ENCODE measurements around the gene SNTG2.

Gene SNTG2

DNA sequence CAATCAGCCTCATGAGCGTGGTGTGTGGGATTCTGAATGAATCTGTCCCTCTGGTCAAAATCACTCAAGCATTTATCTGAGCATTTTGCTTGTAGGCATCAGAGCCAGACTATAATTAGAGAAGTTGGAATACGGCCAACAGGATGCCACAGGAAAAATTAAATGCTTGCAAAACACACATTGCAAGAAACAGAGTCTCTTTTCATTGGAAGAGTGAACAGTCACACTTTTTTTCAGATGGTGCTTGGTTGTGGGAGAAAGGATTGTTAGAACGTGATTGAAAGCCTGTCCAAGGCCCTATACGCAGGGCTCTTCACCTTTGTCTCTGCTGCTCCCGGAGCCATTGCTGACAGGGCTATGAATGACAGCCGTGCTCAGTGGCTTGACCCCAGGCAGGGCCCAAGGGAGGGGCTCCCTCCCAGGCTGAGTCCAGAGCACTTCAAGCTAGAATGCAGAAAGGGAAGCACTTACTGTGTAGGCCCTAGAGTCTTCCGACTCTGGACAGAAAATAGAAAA, 59.8 kb downstream of the SNTG2 start:
- no peak for DNase-seq

DNA sequence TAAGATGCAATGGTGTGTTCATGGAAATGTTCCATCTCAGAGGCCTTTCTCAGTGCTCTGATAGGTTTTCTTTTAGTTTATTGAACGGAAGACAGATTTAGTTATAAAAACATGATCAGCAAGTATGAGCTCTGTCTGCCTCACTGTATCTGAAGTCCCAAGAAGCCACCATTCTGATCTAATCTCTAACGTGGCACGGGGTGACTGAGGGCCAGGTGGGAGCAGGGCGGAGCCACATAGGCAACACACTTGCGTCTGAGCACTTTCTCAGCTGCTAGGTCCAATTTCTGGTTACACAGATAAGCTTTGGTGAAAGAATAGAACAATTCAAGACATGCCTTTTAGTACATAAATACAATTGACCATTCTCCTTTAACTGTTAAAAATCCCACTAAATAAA, 60.4 kb downstream of the SNTG2 start:
- no peak for DNase-seq

DNA sequence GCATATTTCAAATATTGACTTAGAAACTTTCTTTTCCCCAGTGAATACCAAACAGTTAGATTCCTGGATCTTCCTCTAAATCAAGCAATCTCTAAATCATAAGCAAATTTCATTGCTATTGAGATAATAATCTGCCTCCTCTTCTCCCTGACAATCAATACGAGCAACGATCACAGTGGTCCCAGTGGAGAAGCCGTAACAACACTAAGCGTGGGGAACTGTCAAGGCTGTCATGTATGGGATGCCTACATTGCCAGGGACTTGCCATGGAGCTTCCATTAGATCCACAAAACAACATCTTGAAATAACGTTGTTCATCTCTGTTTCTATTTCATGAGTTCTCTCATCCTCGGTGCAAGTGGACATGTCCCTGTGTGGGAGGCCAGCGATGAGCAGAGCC, 61.3 kb downstream of the SNTG2 start:
- DNase-seq, result no peak

DNA sequence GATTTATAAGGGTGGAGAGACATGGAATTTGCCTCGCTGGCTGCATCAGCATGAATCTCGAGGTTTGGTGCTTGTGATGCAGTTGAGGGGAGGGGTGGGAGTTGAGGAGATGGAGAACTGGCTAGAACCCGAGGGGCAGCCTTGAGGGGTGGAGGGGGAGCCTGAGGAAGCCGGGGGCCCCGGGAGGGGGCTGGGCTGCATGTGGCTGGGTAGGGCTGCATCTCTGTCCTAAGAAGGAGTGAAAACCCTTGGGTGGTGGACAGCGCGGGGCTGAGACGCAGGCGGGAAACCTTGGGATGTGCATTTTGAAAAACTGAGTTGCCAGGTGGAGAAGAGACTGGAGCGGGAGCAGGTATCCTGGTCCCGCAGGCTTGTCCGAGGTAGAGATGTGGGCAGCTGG, 64.2 kb downstream of the SNTG2 start:
- no peak for DNase-seq

DNA sequence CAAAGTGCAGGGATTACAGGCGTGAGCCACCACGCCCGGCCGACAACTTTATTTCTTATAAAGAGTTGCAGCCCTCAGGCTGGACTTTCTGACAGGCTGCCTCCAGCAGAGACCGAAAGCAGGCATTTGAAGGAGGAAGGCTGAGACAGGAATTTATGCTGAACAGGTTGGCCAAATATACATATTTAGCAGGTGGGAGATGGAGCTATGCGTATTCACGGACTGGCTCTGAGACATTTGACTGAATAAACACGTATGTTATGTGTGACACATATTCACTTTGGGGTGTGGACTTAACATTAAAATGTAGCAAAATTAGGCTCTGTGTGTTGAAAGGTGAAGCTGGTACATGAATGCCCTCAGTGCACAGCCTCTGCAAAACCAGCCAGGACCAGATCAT, 65.9 kb downstream of the SNTG2 start:
- DNase-seq, result no peak

DNA sequence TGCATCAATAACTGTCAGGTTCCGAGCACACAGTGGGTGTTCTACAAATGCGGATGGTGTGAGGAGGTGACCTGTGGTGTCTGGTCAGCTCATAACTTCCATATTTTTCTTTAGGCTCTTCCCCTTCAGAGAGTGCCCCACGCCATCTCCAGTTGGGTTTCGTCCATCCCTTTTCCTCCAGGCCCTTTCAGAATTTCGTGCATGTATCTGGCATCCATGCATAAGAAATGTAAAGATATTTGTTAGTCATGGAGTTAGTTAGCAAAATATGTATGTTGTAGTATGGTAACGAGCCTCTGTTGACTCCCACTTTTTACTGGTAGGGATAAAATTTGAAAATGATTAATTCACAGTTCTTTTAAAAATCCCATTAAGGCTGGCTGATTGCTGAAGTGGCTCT, 67.2 kb downstream of the SNTG2 start:
- DNase-seq, result no peak

DNA sequence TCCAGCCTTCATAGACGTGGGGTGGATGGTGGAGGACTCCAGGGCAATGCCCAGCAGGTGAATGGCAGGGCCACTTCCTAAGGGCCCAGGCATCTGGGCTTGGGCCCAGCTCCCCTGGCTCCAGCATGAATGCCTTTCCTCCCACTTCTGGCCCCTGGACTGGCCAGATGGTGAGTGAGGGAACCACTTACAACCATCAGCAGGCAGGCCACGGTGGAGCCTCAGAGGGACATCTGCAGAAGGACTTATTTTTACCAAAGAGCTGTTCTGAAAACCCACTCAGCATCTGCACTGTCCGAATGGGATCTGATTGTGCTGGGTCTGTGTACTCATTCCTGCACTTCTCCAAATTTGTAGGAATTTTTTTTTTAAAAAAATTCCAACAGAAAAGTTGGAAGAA, 69.6 kb downstream of the SNTG2 start:
- no peak for DNase-seq

DNA sequence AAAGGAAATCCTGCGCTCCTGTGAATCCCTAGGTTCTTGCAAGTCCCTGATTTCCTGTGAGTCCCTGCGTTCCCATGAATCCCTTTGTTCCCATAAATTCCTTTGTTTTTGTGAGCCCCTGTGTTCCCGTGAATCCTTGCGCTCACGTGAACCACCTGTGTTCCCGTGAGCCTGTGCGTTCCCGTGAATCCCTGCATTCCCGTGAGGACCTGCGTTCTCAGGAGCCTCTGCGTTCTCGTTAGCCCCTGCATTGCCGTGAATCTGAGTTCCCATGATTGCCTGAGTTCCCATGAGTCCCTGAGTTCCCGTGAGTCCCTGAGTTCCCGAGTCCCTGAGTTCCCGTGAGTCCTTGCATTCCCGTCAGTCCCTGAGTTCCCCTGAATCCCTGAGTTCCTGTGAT, 71.5 kb downstream of the SNTG2 start:
- no peak for DNase-seq

DNA sequence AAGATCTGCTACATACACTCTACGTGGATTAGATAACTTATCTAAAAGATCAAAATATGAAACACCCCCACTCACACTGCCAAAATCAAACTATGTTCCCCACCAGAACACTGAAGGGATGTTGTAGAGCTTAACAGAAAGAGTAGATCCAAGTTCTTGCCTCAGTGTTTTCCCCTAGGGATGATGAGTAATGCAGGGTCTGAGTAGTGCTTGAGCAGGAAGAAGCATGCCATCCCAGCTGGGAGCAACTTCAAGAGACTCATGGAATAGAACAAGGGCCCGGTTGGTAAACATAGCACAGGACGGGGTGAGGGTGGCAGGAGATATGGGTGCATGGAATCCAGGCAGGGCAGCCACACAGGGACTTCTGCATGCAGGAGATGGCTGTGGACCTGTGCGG, 74.3 kb downstream of the SNTG2 start:
- DNase-seq, result no peak

DNA sequence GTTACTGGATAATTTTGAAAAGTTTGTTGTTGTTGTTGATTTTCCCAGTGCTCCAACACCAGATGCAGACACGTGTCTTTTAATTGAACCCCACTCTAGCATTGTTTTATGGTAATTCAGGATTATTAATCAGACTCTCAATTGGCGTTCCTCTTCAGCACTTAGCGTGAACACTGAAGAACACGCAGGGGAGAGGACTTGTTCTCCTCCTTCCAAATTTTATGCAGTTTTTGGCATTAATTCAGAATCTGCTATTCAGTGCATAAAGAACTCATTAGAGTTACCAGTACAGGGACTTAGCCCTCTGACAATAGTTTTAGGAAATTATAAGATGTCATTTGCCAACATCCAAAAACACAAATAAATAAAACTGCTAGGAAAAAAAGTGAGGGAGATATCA, 75.5 kb downstream of the SNTG2 start:
- no peak for DNase-seq

DNA sequence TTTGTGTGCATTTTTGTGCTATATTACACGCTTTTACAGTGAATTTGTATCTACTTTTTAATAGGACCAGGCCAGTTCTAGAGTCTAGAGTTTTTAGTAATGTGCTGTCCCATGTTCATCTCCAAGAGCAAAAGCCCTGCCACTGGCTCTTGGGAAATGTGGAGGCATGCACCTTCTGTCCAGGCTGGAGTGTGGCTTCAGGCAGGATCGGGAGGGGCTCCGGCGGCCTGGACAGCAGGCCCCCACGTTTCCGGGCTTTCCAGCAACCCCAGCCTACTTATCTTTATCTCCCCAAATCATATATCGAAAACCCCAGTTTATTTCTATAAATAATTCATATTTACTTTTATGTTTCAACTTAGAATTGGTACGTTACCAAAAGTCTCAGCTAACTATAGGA, 78.2 kb downstream of the SNTG2 start:
- no peak for DNase-seq

DNA sequence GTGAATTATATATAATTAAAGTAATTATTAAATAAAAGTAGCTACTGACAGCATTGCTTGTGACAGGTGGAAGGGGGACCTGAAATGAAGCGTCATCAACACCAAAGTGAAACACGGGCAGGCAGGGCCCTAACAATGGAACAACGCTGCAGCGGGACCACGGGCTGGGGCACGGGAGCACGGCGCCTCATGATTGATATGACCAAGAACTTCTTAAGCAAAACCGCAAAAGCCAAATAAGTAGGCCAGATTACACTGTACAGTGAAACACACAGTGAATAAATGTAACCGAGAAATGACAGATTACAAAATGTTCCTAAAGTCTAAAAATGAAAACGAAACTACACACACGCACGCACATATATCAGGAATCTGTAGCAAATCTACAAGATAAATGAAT, 81.4 kb downstream of the SNTG2 start:
- no peak for DNase-seq

DNA sequence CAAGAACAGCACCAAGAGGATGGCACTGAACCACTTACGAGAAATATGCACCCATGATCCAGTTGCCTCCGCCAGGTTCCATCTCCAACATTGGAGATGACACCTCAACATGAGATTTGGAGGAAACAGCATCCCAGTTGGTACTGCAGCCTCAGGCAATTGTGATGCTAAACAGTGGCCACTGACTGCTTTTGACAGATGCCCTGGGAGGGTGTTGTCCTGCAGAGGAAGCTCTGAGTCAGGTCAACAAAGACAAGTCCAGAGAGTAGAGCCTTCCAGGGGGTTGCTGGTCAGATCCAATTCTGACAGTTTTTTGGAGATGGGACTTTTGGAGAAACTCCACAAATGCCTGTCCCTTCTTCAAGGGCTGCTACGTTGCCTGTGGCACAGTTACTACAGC, 82.4 kb downstream of the SNTG2 start:
- DNase-seq, result no peak

DNA sequence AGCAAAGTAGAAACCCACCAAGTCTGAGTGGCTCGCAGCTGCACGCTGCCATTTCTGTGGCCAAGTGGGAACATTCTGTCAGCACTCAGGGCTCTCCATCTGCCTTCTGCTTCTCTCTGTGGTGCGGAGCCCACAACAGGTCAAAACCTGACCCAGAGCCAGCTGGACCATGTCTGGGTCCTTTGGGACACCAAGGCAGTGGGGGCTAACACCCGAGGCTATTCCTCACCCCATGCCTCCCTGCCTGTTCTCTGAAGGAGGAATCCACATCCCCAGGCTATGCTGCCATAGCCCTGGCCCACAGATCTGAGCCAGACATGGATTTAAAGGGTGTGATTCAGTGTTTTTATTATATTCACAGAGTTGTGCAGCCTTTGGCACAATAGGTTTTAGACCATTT, 86.4 kb downstream of the SNTG2 start:
- DNase-seq, result no peak

DNA sequence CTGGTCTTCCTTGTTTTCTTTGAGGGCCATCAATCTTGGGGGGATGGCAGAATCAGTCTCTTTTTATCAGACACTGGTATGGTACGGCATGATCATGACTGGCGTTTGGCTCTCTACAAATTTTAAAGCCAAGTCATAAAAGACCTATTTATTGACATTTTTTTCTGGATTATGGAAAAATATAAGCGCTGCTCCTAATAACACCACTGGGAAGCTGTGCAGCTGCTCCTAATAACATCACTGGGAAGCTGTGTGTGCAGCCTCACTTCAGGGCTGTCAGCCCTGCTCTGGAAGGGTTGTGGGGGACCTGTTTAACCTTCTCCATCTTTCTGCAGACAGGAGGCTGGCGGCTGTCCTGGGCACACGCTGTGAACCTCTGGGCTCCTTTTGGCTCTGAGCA, 88.9 kb downstream of the SNTG2 start:
- DNase-seq, result no peak

DNA sequence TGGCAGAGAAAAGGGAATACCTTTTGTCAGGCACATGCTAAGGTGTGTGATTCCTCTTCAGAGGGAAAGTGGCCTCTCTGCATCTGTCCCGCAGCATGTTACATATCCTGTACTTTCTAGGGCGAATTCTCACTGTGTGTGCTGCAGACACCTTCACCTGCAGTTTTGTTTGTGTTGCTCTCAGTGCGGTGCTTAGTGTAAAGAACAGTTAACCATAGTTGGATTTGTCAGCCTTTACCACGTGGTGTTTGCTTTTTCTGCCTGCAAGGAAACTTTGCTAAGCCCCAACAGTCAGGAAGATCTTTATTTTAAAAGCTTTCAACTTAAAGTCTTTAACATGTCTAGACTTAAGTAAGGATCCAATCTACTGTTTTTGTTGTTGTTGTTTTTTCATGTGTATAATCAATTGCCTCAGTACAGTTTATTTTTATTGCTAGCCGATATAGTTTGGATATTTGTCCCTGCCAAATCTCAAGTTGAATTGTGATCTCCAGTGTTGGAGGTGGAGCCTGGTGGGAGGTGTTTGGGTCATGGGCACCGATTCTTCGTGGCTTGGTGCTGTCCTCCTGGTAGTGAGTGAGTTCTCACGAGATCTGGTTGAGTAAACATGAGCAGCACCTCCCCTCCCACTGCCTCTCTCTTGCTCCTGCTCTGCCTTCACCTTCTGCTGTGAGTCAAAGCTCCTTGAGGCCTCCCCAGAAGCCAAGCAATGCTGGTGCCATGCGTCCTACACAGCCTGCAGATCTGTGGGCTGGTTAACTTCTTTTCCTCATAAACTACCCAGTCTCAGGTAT, 90.6 kb downstream of the SNTG2 start:
- no peak for DNase-seq

DNA sequence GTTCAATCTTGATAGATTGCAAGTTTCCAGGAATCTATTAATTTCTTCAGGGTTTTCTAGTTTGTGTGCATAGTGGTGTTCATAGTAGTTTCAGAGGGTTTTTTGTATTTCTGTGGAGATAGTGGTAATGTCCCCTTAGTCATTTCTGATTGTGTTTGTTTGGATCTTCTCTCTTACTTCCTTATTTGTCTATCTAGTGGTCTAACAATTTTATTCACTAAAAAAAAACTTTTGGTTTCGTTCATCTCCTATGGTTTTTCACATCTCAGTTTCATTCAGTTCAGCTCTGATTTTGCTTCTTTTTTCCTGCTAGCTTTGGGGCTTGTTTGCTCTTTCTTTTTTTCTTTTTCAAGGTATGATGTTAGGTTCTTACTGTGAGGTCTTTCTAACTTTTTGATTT, 94.5 kb downstream of the SNTG2 start:
- no peak for DNase-seq

DNA sequence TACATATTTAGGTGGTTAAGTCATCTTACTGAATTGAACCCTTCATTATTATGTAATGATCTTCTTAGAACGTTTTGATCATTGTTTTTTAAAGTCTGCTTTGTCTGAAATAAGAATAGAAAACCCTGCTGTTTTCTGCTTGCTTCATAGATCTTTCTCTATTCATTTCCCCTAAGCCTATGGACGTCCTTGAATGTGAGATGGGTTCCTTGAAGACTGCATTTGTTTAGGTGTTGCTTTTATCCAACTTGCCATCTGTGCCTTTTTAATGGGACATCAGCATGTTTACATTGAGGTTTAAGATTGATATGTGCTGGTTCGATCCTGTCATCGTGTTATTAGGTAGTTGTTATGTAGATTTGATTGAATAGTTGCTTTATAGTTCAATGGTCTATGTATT, 95.4 kb downstream of the SNTG2 start:
- DNase-seq, result no peak

DNA sequence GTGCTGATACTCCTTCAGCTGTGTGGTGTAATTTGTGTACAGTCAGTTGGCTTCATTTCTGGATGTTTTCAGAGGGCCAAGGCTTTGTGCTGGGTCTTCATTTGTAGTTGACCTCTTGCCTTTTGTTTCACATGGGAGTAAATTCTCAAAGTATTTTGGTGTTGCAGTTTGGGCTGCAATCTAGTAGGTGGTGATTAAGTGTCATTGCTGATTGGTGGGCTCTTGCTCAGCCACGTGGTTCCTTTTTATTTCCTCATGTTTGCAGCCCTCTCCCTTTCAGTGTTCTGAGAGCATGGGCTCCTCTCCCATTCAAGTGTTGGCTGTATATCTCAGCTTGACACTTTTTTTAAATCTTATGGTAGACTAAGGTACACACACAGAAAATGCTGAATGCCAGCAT, 96.8 kb downstream of the SNTG2 start:
- DNase-seq, result no peak

DNA sequence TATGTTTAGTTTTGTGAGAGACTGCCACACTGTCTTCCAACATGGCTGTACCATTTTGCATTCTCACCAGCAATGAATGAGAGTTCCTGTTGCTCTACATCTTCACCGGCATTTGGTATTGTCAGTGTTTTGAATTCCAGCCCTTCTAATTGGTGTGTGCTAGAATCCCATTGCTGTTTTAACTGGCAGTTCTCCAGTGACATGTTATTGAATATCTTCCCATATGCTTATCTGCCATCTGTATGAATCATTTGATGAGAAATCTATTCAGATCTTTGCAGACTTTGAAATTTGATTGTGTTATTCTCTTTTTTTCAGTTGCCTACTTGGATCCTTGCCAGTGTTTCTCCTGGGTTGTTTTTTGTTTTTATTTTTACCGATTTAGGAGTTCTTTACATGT, 99.0 kb downstream of the SNTG2 start:
- DNase-seq, result no peak

DNA sequence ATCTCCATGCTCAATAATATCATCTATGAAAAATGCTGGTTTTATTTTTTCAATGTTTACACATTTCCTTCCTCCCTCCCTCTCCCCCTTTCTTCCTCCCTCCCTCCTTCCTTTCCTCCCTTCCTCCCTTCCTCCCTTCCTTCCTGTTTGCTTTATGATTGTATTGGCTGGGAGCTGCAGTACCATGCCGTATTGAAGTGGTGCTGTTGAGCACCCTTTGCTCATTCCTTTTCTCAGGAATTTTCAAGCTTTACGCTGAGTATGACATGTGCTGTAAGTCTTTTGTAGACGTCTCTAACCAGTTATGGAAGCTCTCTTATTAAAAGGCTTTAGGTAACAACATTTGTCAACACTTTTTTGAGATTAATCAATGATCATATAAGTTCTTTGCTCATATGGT, 100.4 kb downstream of the SNTG2 start:
- DNase-seq, result no peak

DNA sequence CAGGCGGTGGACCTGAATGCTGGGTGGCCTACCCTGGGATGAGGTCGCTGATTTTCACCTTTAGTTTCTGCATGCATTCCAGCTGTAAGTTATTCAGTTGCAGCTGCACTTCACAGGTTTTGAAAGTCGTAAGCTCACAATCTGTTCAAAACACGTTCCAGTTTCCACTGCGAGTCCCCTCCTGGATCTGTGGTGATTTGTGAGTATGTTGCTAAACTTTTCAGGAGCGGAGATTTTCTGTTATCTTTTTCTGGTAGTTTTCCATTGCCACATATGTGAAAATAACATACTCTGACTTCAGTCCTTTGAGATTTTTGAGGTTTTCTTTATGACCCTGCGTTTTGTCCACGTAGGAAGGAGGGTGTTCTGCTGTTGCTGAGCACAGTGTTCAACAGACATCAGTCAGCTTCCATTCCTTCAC, 102.1 kb downstream of the SNTG2 start:
- DNase-seq, result no peak

DNA sequence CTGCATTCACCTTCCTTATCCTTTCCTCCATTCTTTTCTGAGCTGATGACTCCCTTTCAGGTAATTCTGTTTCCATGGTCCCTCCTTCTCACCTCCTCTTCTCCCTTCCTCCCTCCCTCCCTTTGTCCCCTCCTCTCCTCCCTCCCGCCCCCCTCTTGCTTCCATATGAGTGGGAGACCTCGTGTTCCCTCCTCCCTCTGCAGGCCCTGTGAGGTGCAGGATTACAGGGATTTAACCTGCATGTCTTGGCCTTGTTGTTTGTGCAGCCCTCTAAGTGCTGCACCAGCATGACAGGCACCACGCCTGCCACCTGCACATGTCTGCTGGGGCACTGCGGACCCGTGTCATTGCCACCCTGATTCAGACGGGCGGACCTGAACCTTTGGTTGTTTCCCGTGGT, 103.1 kb downstream of the SNTG2 start:
- DNase-seq, result no peak

DNA sequence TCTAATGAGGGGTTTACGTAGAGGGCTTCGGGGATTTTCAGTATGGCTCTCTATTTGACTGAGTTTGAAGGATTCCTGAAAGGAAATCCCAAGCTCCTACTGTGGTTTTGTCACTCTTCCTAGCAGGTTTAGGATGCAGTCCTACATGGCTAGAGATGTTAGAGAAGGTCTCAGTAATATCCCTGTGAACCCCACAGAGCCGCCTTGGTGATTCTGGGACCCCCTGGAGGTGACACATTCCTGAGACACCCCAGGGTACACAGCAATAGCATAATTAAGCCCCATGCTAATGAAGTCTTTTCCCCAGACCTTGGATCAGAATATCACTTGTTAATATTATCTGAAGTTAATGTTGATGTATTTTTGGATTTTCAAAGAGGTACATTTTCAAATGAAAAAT, 103.8 kb downstream of the SNTG2 start:
- no peak for DNase-seq

DNA sequence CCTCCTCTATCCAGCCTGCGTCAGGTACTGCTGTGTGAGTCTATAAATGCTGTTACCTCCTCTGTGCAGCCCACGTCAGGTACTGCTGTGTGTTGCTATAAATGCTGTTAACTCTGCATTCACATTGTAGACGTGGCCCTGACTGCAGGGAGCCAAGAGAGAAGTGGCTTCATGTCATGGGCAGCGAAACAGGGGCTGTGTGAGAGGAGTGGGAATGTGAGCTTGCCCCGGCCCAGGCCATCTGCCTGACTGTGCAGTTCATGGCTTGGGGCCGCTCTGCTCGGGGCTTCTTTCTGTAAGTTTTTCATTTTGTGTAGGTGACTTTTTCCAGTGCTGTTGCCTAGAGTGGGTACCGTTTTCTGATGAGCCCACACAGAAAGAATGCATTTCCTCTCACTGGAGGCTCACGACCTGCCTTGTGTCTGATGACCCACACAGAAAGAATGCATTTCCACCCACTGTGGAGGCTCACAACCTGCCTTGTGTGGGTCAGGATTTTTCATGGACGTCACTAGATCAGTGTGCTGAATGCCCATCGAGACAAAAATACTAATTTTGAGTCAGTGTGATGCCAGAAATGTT, 104.5 kb downstream of the SNTG2 start:
- DNase-seq, result peak; percentile 47
